ENCODE data around the gene KCNE3. TPM values are rescaled to one million over a fixed set of nuclear protein-coding genes. Genes with fewer than 3 reads are reported as not detected.

The KCNE3 gene
- total RNA-seq, 1 experiment from 2014 or later = not detected

GRCh38 chr11:74459584-74459983 lies 7.8 kb downstream of the KCNE3 start:
- Histone ChIP-seq H3K4me2 (ENCODE audit: low read length) (no peak overlapping the region), H3K4me3 (replicated peaks in 1 of 2; ENCODE audit: low read depth in 1 of 2, low read length in 2 of 2) (no peak overlapping the region), H3K9me3 (ENCODE audit: control insufficient read depth in 1 of 2, insufficient read depth in 1 of 2, low read depth in 1 of 2, low read length in 2 of 2) (no peaks in the 10 kb centered on the region), H3K27ac (ENCODE audit: low read depth, low read length) (no peak overlapping the region), H3K79me2 (ENCODE audit: insufficient read depth, low read length) (no peaks in the 10 kb centered on the region), H3K9ac (ENCODE audit: low read length) (no peak overlapping the region), H3K9me2 (ENCODE audit: insufficient read depth) (no peaks in the 10 kb centered on the region), H3K36me3 (ENCODE audit: control insufficient read depth in 1 of 2, insufficient read depth in 2 of 2, low read length in 2 of 2) (no peaks in the 10 kb centered on the region), H3K27me3 (ENCODE audit: insufficient read depth, low read length) (no peaks in the 10 kb centered on the region; the same call in 1 of the 2 replicates), H2AFZ (ENCODE audit: low read depth, low read length, poor library complexity, severe bottlenecking) (no peak overlapping the region), H4K20me1 (ENCODE audit: insufficient read depth) (no peaks in the 10 kb centered on the region), H3K4me1 (ENCODE audit: control insufficient read depth in 1 of 2, insufficient read depth in 2 of 2, low read length in 2 of 2) (no peaks in the 10 kb centered on the region)
- TF ChIP-seq TCF7L2 (IDR thresholded peaks at IDR 0.05; ENCODE audit: borderline replicate concordance, extremely low read depth, insufficient read depth, insufficient read length) (no peak), SIN3A (IDR thresholded peaks at IDR 0.05; ENCODE audit: low read depth) (no peak), CEBPB (IDR thresholded peaks at IDR 0.05; ENCODE audit: low read depth) (no peak), ZBTB33 (IDR thresholded peaks at IDR 0.05; ENCODE audit: extremely low read depth, insufficient replicate concordance, low read length) (no peak), REST (IDR thresholded peaks at IDR 0.05; ENCODE audit: low read depth) (no peak), FOSL1 (IDR thresholded peaks at IDR 0.05; ENCODE audit: low read depth) (no peak), ATF3 (IDR thresholded peaks at IDR 0.05) (no peak), CBX3 (IDR thresholded peaks at IDR 0.05; ENCODE audit: low read depth) (no peak), SP1 (IDR thresholded peaks at IDR 0.05; ENCODE audit: low read depth) (no peak)
- ATAC-seq (no peak), DNase-seq (ENCODE audit: low read depth, low spot score) (no peak)
- intact Hi-C loops (cut with micrococcal nuclease) = no loop called here
- RAD21 ChIA-PET (ENCODE audit: low non-redundant PET in 1 of 2, low total read pairs in 2 of 2, uncharacterized antibody in 2 of 2, unreplicated experiment in 2 of 2) = no interaction called here
- no TSS peak for BruUV-seq (replicated peaks)
- POLR2A ChIA-PET = no interaction called here
- CTCF ChIA-PET = no interaction called here

All from HCT116 (cell line).